Liver (tissue), 9 donors: Measurements from ENCODE around the gene MRPL42. TPM values are rescaled to one million over a fixed set of nuclear protein-coding genes. Genes with fewer than 3 reads are reported as not detected.

Experiments
- DNase-seq: peaks from one replicate; pipeline ENCODE4 v3.0.0-alpha.2; 2017; ENCODE audit warnings: low spot score
- H3K27ac ChIP-seq, 2 donors: one replicate each; pipeline ENCODE4 v1.7.0; 2013; ENCODE audit warnings: inconsistent platforms in 2 of 2, low read length in 2 of 2, control low read depth in 1 of 2, low read depth in 1 of 2, mild to moderate bottlenecking in 1 of 2
- H3K27me3 ChIP-seq, 4 donors: one replicate each; pipeline versions ENCODE4 v1.6.1 to v1.7.0; 2013; ENCODE audit warnings: low read length in 3 of 4, inconsistent platforms in 1 of 4, mild to moderate bottlenecking in 1 of 4, moderate library complexity in 1 of 4; ENCODE audit not compliant: control insufficient read depth in 4 of 4, insufficient read depth in 4 of 4
- H3K36me3 ChIP-seq, 4 donors: one replicate each; pipeline versions ENCODE4 v1.6.1 to v1.7.0; 2013; ENCODE audit warnings: low read length in 3 of 4, mild to moderate bottlenecking in 3 of 4, low read depth in 1 of 4, moderate library complexity in 1 of 4; ENCODE audit not compliant: control insufficient read depth in 4 of 4, insufficient read depth in 3 of 4
- H3K4me1 ChIP-seq, 4 donors: one replicate each; pipeline versions ENCODE4 v1.6.1 to v1.7.0; 2013; ENCODE audit warnings: low read length in 3 of 4, mild to moderate bottlenecking in 3 of 4, moderate library complexity in 1 of 4; ENCODE audit not compliant: control insufficient read depth in 4 of 4, insufficient read depth in 4 of 4
- H3K4me3 ChIP-seq, 3 donors: one replicate each; pipeline versions ENCODE4 v1.6.1 to v1.7.0; 2013; ENCODE audit warnings: low read length in 3 of 3, control low read depth in 1 of 3, low read depth in 1 of 3, mild to moderate bottlenecking in 1 of 3
- H3K9ac ChIP-seq, 2 donors: one replicate each; pipeline ENCODE4 v1.7.0; 2013; ENCODE audit warnings: low read length in 2 of 2, mild to moderate bottlenecking in 2 of 2, moderate library complexity in 2 of 2, control low read depth in 1 of 2, low read depth in 1 of 2
- H3K9me3 ChIP-seq, 4 donors: one replicate each; pipeline versions ENCODE4 v1.6.1 to v1.7.0; 2013; ENCODE audit warnings: low read length in 3 of 4; ENCODE audit not compliant: control insufficient read depth in 4 of 4
- CTCF ChIP-seq: fragments of 150-350 bp; IDR thresholded peaks from 2 replicates; pipeline ENCODE4 v1.5.1; 2017; ENCODE audit warnings: improper control_type of control experiment, low read depth, low read length; ENCODE audit not compliant: missing input control
- EGR1 ChIP-seq, 2 donors: IDR thresholded peaks; 2 replicates each; pipeline ENCODE4 v1.6.1; 2016 to 2018; ENCODE audit warnings: antibody characterized with exemption in 2 of 2, low read depth in 2 of 2
- FOXA1 ChIP-seq: IDR thresholded peaks from 2 replicates; pipeline ENCODE4 v1.6.1; 2016; ENCODE audit warnings: antibody characterized with exemption
- FOXA2 ChIP-seq: IDR thresholded peaks from 2 replicates; pipeline ENCODE4 v1.6.1; 2016; ENCODE audit warnings: antibody characterized with exemption
- GABPA ChIP-seq, 2 donors: IDR thresholded peaks in 1 of 2; conservative IDR thresholded peaks in 1 of 2; 2 replicates each; pipeline ENCODE4 v1.6.1; 2016; ENCODE audit warnings: antibody characterized with exemption in 2 of 2, mild to moderate bottlenecking in 1 of 2, moderate library complexity in 1 of 2
- HNF4A ChIP-seq, 2 donors: conservative IDR thresholded peaks; 2 replicates each; pipeline ENCODE4 v1.6.1; 2016; ENCODE audit warnings: antibody characterized with exemption in 2 of 2, mild to moderate bottlenecking in 2 of 2
- HNF4G ChIP-seq: IDR thresholded peaks from 2 replicates; pipeline ENCODE4 v1.6.1; 2016; ENCODE audit warnings: antibody characterized with exemption
- JUND ChIP-seq, 2 donors: IDR thresholded peaks; 2 replicates each; pipeline ENCODE4 v1.6.1; 2016; ENCODE audit warnings: antibody characterized with exemption in 2 of 2
- NR2F2 ChIP-seq: IDR thresholded peaks from 2 replicates; pipeline ENCODE4 v1.6.1; 2016; ENCODE audit warnings: antibody characterized with exemption
- RAD21 ChIP-seq, 2 donors: IDR thresholded peaks; 2 replicates each; pipeline ENCODE4 v1.6.1; 2016; ENCODE audit warnings: antibody characterized with exemption in 2 of 2, mild to moderate bottlenecking in 2 of 2
- SP1 ChIP-seq: IDR thresholded peaks from 2 replicates; pipeline ENCODE4 v1.6.1; 2018; ENCODE audit warnings: antibody characterized with exemption, mild to moderate bottlenecking
- TAF1 ChIP-seq: conservative IDR thresholded peaks from 2 replicates; pipeline ENCODE4 v1.6.1; 2016; ENCODE audit warnings: antibody characterized with exemption, mild to moderate bottlenecking
- YY1 ChIP-seq: IDR thresholded peaks from 2 replicates; pipeline ENCODE4 v1.6.1; 2016; ENCODE audit warnings: antibody characterized with exemption, mild to moderate bottlenecking
- ZBTB33 ChIP-seq: IDR thresholded peaks from 2 replicates; pipeline ENCODE4 v1.6.1; 2016; ENCODE audit warnings: antibody characterized with exemption
- WGBS: extraction: QIAGEN DNeasy Blood & Tissue Kit; methylation state at CpG from one replicate; pipeline ENCODE4 v1.1.7; 2013; 5-methylcytosine and 5-hydroxymethylcytosine counted together
- polyA plus RNA-seq, 2 donors: library from polyadenylated mRNA; stranded (reverse) in 1 of 2; unstranded in 1 of 2; fragments of 200-250 nt in 1 of 2; fragments of >200 nt in 1 of 2; fragmentation: Nextera tagmentation in 1 of 2; extraction: Ambion mirVana in 1 of 2; gene quantifications; one replicate each; pipeline versions ENCODE4 v1.2.1 to v1.2.3, GENCODE V29; 2013 to 2015
- total RNA-seq, 2 donors: library from RNA; depleted of rRNA; stranded (reverse); fragments of >200 nt; gene quantifications; one replicate each; pipeline ENCODE4 v1.2.3, GENCODE V29; 2014
- TF ChIP-seq, protein P1 (sequence below): IDR thresholded peaks from 2 replicates; pipeline ENCODE4 v1.6.1; 2016; ENCODE audit warnings: antibody characterized with exemption, mild to moderate bottlenecking
- TF ChIP-seq, protein P2 (sequence below): IDR thresholded peaks from 2 replicates; pipeline ENCODE4 v1.6.1; 2016; ENCODE audit warnings: antibody characterized with exemption
- TF ChIP-seq, protein P3 (sequence below): IDR thresholded peaks from 2 replicates; pipeline ENCODE4 v1.6.1; 2016; ENCODE audit warnings: antibody characterized with exemption
- donor health status: healthy.
- donor health status: healthy.
- donor health status: healthy.
- donor health status: healthy.
- donor health status: healthy.

Gene MRPL42
- total and polyA plus RNA-seq, 4 donors, result 20.4 to 38.8 (median 33.3) TPM

GRCh38 chr12:93509506-93509905 lies 42.2 kb downstream of the MRPL42 start:
- H3K36me3 ChIP-seq, result no peaks in the 10 kb centered on the region
- H3K27ac ChIP-seq, result no peak overlapping the region
- no peaks in the 10 kb centered on the region for H3K27me3 ChIP-seq
- TF ChIP-seq, protein P1, sequence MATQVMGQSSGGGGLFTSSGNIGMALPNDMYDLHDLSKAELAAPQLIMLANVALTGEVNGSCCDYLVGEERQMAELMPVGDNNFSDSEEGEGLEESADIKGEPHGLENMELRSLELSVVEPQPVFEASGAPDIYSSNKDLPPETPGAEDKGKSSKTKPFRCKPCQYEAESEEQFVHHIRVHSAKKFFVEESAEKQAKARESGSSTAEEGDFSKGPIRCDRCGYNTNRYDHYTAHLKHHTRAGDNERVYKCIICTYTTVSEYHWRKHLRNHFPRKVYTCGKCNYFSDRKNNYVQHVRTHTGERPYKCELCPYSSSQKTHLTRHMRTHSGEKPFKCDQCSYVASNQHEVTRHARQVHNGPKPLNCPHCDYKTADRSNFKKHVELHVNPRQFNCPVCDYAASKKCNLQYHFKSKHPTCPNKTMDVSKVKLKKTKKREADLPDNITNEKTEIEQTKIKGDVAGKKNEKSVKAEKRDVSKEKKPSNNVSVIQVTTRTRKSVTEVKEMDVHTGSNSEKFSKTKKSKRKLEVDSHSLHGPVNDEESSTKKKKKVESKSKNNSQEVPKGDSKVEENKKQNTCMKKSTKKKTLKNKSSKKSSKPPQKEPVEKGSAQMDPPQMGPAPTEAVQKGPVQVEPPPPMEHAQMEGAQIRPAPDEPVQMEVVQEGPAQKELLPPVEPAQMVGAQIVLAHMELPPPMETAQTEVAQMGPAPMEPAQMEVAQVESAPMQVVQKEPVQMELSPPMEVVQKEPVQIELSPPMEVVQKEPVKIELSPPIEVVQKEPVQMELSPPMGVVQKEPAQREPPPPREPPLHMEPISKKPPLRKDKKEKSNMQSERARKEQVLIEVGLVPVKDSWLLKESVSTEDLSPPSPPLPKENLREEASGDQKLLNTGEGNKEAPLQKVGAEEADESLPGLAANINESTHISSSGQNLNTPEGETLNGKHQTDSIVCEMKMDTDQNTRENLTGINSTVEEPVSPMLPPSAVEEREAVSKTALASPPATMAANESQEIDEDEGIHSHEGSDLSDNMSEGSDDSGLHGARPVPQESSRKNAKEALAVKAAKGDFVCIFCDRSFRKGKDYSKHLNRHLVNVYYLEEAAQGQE, result no peak
- TF ChIP-seq RAD21 (IDR thresholded peaks at IDR 0.05) (no peak), SP1 (no peak), ZBTB33 (no peak), HNF4G (no peak), CTCF (no peak), EGR1 (IDR thresholded peaks at IDR 0.05; ENCODE audit: low read depth in 2 of 2) (no peak), GABPA (IDR thresholded peaks at IDR 0.05 in 1 of 2, conservative IDR thresholded peaks at IDR 0.05 in 1 of 2) (no peak), FOXA1 (no peak), YY1 (no peak)
- no peak overlapping the region for H3K9ac ChIP-seq
- 98% methylated on average over 1 of the region's 1 CpG for WGBS
- no peaks in the 10 kb centered on the region for H3K4me1 ChIP-seq
- H3K9me3 ChIP-seq, result no peaks in the 10 kb centered on the region
- H3K4me3 ChIP-seq, result no peak overlapping the region
- DNase-seq, result no peak

DNA sequence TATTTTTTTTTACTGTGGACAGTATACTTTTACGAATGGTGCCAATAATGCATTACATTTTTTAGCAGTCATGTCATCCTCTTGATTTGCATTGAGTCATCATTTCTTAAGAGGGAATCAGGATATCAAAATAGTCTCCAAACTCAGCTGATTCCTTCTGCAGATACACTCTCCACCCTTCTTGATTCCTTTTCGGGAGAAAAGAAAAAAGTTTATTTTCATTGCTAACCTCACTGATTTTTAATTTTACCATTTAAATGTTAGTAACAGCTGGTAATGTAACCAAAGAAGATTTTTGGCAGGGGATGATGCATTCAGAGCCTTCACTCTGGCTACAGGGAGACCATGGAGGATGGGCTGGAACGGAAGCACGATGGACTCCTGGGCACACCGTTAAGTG lies 47.5 kb downstream of the MRPL42 start:
- H3K4me1 ChIP-seq, result no peaks in the 10 kb centered on the region
- H3K27me3 ChIP-seq, result no peaks in the 10 kb centered on the region
- H3K36me3 ChIP-seq, result no peaks in the 10 kb centered on the region
- H3K9ac ChIP-seq, result no peak overlapping the region
- 92% methylated on average over 5 of the region's 5 CpGs for WGBS
- no peak overlapping the region for H3K27ac ChIP-seq
- DNase-seq, result no peak
- no peak overlapping the region for H3K4me3 ChIP-seq
- H3K9me3 ChIP-seq, result no peaks in the 10 kb centered on the region
- TF ChIP-seq NR2F2 (no peak), CTCF (no peak), GABPA (IDR thresholded peaks at IDR 0.05 in 1 of 2, conservative IDR thresholded peaks at IDR 0.05 in 1 of 2) (no peak), FOXA2 (no peak), HNF4G (no peak), JUND (IDR thresholded peaks at IDR 0.05) (no peak), HNF4A (conservative IDR thresholded peaks at IDR 0.05) (no peak), FOXA1 (no peak), ZBTB33 (no peak), YY1 (no peak), TAF1 (no peak), EGR1 (IDR thresholded peaks at IDR 0.05; ENCODE audit: low read depth in 2 of 2) (no peak), RAD21 (IDR thresholded peaks at IDR 0.05) (no peak)
- TF ChIP-seq, protein P2, sequence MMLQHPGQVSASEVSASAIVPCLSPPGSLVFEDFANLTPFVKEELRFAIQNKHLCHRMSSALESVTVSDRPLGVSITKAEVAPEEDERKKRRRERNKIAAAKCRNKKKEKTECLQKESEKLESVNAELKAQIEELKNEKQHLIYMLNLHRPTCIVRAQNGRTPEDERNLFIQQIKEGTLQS, result no peak
- TF ChIP-seq, protein P3, sequence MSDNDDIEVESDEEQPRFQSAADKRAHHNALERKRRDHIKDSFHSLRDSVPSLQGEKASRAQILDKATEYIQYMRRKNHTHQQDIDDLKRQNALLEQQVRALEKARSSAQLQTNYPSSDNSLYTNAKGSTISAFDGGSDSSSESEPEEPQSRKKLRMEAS, result no peak
